GM18498 (cell line): Measurements from ENCODE around the gene MRNIP.

Experiments used
- ATAC-seq: cut with Tn5 transposase; IDR thresholded peaks from one replicate; pipeline ENCODE4 v1.9.1; 2021; ENCODE audit warnings: mild to moderate bottlenecking, moderate library complexity; ENCODE audit not compliant: unreplicated experiment

The MRNIP gene

DNA sequence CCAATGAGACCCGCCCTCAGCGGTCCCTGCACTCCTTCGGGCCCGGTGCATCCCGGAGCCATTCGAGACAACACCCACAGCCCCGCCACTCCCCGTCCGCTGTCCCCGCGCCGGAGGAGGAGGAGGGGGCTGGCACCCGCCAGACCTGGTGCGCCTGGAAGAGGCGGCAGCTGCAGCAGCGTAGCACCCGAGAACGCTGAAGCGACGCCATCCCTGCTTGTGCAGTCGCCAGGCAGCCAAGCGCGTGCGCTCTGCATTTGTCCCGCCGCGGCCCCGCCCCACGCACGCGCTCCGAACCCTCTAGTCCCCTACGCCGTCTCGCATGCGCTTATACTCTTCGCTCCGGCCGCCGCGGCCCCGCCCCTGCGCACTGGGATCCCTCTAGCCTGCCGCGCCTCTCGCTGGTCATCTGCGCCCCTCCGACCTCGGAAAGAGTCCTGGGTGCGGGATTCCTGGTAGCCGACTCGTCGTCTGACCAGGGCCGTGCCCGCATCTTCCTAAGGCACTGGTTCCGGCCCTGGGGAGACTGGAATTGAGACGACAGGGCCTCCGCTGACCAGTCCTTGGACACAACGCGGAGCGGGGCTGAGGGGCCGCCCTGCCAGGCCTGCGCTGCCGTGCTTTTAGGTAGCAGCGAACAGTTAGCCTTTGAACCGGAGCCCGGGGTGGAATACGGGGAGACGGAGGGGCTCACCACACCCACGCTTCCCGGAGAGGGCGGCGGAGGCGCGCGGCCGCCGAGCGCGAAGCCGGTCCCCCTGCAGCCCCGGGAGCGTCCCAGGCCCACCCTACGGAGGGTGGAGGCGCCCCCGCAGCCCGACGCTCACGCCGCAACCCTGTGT lies at the start of gene MRNIP:
Gene MRNIP, minus strand, starts transcription at position 232 of the 842 bp plus-strand sequence. Its CDS starts 21 bp downstream, at position 211.
- peak; percentile 92 for ATAC-seq

- ATAC-seq: peak; percentile 87
Observed at GRCh38 chr5:179907556-179908324, 49.1 kb upstream of the MRNIP start, which contains the start of gene TBC1D9B. Gene TBC1D9B, minus strand, starts transcription at chr5:179907897. Its CDS starts 76 bp downstream, at chr5:179907821.

DNA sequence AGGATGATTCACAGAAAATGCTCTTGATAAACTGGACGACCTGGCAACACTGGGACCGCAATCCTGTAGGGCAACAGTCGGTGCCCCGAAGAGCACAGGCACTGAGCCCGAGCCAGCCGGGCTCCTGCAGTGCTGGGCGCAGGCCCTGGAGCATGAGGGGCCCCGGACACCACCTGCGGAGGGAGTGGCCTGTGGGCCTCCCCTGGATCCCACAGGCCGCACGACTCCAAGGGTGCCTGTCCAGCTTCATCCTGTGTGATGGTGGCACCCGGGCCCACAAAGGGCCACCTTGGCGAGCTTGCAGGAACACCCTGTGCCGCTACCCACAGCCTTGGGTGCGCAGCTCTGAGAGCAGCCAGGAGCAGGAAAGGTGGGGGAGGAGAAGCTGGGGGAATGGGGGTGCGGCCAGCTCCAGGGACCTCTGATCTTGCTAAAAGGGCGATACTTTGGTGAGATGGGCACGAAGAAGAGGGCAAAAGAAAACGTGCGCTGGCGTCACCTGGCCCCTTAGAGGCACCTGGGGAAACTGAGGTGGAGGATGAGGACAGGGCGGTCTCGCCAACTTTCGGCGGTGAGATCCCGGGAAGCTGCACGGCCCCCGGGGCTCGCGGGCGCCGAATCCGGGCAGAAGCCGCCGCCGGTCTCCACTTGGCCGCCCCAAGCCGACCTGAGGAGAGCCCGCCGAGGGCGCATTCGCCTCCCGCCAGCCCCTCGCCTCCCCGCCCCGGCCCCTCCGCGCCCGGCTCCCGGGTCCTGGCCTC lies 48.4 kb upstream of the MRNIP start:
- no peak for ATAC-seq

- ATAC-seq: no peak
Observed at GRCh38 chr5:179906294-179906794, 47.7 kb upstream of the MRNIP start.

GRCh38 chr5:179905161-179905560 lies 46.5 kb upstream of the MRNIP start:
- ATAC-seq: no peak

- ATAC-seq: no peak
Observed at GRCh38 chr5:179904463-179905160, 46.0 kb upstream of the MRNIP start.

- no peak for ATAC-seq
Observed at GRCh38 chr5:179902763-179903158, 44.1 kb upstream of the MRNIP start.

- ATAC-seq: no peak
Observed at GRCh38 chr5:179901915-179902762, 43.5 kb upstream of the MRNIP start.

DNA sequence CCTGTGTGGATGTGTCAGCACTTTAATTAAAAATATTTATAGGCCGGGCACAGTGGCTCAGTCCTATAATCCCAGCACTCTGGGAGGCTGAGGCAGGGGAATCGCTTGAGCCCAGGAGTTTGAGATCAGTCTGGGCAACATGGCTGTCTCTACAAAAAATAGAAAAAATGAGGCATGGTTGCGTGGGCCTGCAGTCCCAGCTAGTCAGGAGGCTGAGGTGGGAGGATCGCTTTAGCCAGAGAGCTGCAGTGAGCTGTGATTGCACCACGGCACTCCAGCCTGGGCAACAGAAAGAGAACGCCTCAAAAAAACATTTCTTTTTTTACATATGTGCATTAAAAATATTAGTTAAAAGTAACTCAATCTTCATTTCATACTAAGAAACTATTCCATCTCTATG lies 42.8 kb upstream of the MRNIP start:
- ATAC-seq: no peak

DNA sequence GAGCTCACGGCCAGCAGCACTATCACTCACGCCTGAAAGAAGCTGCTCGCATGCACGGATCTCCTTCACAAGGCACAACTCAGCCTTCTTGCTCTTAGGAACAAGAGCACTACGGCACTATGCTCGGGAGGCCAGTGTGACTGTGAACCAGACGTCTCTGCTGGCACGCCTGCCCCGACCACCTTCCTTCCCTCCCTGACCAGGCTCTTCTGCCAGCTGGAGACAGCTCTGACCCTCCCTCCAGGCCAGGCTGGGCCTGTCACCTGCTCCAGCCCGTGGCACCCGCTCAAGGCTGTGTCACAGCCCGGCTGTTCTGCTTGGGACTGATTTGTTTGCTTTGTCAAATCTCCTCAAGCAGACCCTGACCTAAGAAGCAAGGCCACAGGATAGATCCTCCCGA lies 42.1 kb upstream of the MRNIP start:
- no peak for ATAC-seq

- no peak for ATAC-seq
Observed at GRCh38 chr5:179900206-179900605, 41.6 kb upstream of the MRNIP start.

DNA sequence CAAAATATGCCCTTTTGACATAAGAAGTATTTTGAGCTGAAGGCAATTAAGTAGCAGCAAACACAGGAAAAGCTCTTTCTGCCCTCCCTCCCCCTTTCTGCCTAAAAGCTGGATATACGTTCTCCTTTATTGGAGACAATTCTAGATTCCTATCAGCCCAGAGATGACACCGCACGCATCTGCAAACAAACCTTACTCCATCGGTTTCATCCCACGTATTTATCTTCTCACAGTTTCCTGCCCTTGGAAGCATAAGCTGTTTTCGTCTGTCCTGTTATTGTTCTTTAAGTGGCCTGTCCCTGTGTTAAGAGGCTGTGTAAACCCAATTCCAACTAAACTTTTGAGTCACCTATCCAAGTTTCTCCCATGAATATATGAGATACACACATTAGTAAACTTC lies 37.2 kb upstream of the MRNIP start:
- ATAC-seq: no peak

GRCh38 chr5:179893958-179894895 lies 35.6 kb upstream of the MRNIP start:
- ATAC-seq: no peak

- ATAC-seq: no peak
Observed at GRCh38 chr5:179893076-179893957, 34.7 kb upstream of the MRNIP start.

- ATAC-seq: no peak
Observed at GRCh38 chr5:179892255-179892654, 33.6 kb upstream of the MRNIP start.

GRCh38 chr5:179890751-179891682 lies 32.4 kb upstream of the MRNIP start:
- no peak for ATAC-seq
